HG02588 (cell line): ENCODE data around the gene PKDREJ.

Experiments
- ATAC-seq: cut with Tn5 transposase; IDR thresholded peaks from one replicate; pipeline ENCODE4 v1.9.1; 2021; ENCODE audit warnings: mild to moderate bottlenecking, moderate library complexity; ENCODE audit not compliant: unreplicated experiment

Gene PKDREJ

GRCh38 chr22:46240073-46240472 is 23.1 kb downstream of the PKDREJ start:
- ATAC-seq: no peak

- ATAC-seq: no peak
Measured at GRCh38 chr22:46239261-46240048, 23.7 kb downstream of the PKDREJ start.

GRCh38 chr22:46238541-46238940 is 24.6 kb downstream of the PKDREJ start:
- no peak for ATAC-seq

- ATAC-seq: no peak
Measured at GRCh38 chr22:46237453-46238124, 25.6 kb downstream of the PKDREJ start.

- ATAC-seq: no peak
Measured at GRCh38 chr22:46234969-46235368, 28.2 kb downstream of the PKDREJ start.

GRCh38 chr22:46233231-46233630 is 29.9 kb downstream of the PKDREJ start:
- no peak for ATAC-seq

- no peak for ATAC-seq
Measured at GRCh38 chr22:46230262-46230901, 32.8 kb downstream of the PKDREJ start.

- ATAC-seq: no peak
Measured at GRCh38 chr22:46229701-46230100, 33.4 kb downstream of the PKDREJ start.

GRCh38 chr22:46226577-46226976 is 36.6 kb downstream of the PKDREJ start:
- ATAC-seq: no peak

- no peak for ATAC-seq
Measured at GRCh38 chr22:46225631-46226030, 37.5 kb downstream of the PKDREJ start.

- no peak for ATAC-seq
Measured at GRCh38 chr22:46224898-46225290, 38.2 kb downstream of the PKDREJ start.

GRCh38 chr22:46224044-46224897 is 38.9 kb downstream of the PKDREJ start:
- ATAC-seq: no peak

GRCh38 chr22:46220921-46221320 is 42.2 kb downstream of the PKDREJ start:
- ATAC-seq: no peak

GRCh38 chr22:46219636-46220035 is 43.5 kb downstream of the PKDREJ start:
- no peak for ATAC-seq

- no peak for ATAC-seq
Measured at GRCh38 chr22:46214616-46215015, 48.5 kb downstream of the PKDREJ start.

- no peak for ATAC-seq
Measured at GRCh38 chr22:46214149-46214548, 49.0 kb downstream of the PKDREJ start.

GRCh38 chr22:46213052-46213451 is 50.1 kb downstream of the PKDREJ start:
- ATAC-seq: no peak

- no peak for ATAC-seq
Measured at GRCh38 chr22:46212195-46212594, 50.9 kb downstream of the PKDREJ start.

GRCh38 chr22:46209262-46209661 is 53.9 kb downstream of the PKDREJ start:
- ATAC-seq: no peak
